ENCODE results near the gene IPO13.

DNA sequence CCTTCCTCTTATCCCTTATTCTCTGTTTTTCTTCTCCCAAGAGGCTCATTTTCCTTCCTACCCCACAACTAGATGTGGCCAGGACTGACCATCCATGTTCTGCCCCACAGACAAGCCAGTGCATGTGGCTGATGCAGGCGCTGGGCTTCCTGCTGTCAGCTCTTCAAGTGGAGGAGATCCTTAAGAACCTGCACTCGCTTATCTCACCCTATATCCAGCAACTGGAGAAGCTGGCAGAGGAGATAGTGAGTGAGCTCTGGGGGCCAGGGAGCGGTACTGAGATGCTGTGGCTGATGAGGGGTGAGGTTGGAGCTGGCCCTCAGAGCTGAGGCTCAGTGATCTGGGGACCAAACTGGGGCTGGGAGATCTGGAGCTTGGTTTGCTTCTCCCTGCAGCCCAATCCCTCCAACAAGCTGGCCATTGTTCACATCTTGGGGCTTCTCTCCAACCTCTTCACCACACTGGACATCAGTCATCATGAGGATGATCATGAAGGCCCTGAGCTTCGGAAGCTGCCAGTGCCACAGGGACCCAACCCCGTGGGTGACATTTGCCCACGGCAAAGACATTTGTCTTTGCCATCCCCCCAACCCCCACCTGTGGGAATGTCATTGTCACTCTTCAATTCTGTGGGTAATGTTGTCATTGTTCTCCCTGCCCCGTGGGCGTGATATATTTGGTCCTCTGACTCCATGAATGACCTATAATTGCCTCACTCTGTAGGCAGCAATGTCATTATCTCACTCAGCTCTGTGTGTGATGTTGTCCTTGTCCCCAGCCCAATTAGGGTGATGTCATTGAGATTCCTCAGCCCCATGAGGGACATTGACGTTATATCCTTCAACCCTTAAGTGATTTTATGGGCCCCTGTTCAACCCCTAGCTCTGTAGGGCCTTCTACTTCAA, 11.9 kb downstream of the IPO13 start:
- no peak for TF ChIP-seq CTCF (IDR thresholded peaks at IDR 0.05)
- TF ChIP-seq POLR2A (IDR thresholded peaks at IDR 0.05), result no peak
- no peak for TF ChIP-seq POLR2AphosphoS5 (IDR thresholded peaks at IDR 0.05; ENCODE audit: insufficient read depth in 1 of 2, low read depth in 1 of 2)

Measured in vagina (tissue), 2 donors.